ENCODE measurements around the gene OTUD3.

OTUD3 gene

GRCh38 chr1:19909971-19910370, 27.8 kb downstream of the OTUD3 start:
- Histone ChIP-seq H3K27me3 (ENCODE audit: insufficient read depth, low read length) (no peaks in the 10 kb centered on the region), H3K27ac (ENCODE audit: low read depth, low read length) (no peak overlapping the region), H3K4me3 (ENCODE audit: low read depth, low read length) (no peak overlapping the region), H3K4me1 (ENCODE audit: control insufficient read depth, insufficient read depth, low read length, unreplicated experiment) (no peaks in the 10 kb centered on the region), H3K36me3 (ENCODE audit: insufficient read depth, low read length) (peaks cover 34% of the 10 kb centered on the region; the same call in 1 of the 2 replicates), H2AFZ (ENCODE audit: low read length, unreplicated experiment) (no peak overlapping the region), H3K79me2 (ENCODE audit: control insufficient read depth, insufficient read depth, low read length, unreplicated experiment) (no peaks in the 10 kb centered on the region)

DNA sequence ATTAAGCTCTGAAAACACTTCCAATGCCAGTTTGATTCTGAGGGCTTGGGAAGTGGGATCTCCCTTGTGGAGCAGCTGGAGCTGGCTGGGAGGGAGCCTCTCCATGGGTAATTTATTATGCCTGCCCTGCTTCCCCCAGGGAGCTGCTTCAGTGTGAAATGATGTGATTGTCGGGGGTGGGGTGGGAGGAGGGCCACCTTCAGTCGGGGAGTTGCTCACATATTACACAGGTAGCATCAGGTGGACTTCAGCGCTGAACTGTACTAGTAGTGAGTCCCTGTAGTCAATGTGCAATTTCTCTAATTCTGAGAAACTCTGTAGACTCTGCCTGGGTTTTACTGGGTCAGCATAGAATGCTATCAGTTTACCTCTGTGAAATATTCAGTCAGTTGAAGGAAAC, 28.5 kb downstream of the OTUD3 start:
- Histone ChIP-seq H3K27ac (ENCODE audit: low read depth, low read length) (no peak overlapping the region), H3K4me1 (ENCODE audit: control insufficient read depth, insufficient read depth, low read length, unreplicated experiment) (no peaks in the 10 kb centered on the region), H2AFZ (ENCODE audit: low read length, unreplicated experiment) (no peak overlapping the region), H3K4me3 (ENCODE audit: low read depth, low read length) (no peak overlapping the region), H3K27me3 (ENCODE audit: insufficient read depth, low read length) (no peaks in the 10 kb centered on the region), H3K36me3 (ENCODE audit: insufficient read depth, low read length) (peaks cover 33% of the 10 kb centered on the region; the same call in 1 of the 2 replicates), H3K79me2 (ENCODE audit: control insufficient read depth, insufficient read depth, low read length, unreplicated experiment) (no peaks in the 10 kb centered on the region)

- Histone ChIP-seq H3K4me3 (ENCODE audit: low read depth, low read length) (no peak overlapping the region), H2AFZ (ENCODE audit: low read length, unreplicated experiment) (no peak overlapping the region), H3K36me3 (ENCODE audit: insufficient read depth, low read length) (peaks cover 3% of the 10 kb centered on the region; the same call in 1 of the 2 replicates), H3K27ac (ENCODE audit: low read depth, low read length) (no peak overlapping the region), H3K79me2 (ENCODE audit: control insufficient read depth, insufficient read depth, low read length, unreplicated experiment) (no peaks in the 10 kb centered on the region), H3K27me3 (ENCODE audit: insufficient read depth, low read length) (0 out of 2 replicates have a peak, but pooled peaks cover 6% of the 10 kb centered on the region), H3K4me1 (ENCODE audit: control insufficient read depth, insufficient read depth, low read length, unreplicated experiment) (no peaks in the 10 kb centered on the region)
Observed at GRCh38 chr1:19918057-19918456, 35.9 kb downstream of the OTUD3 start.

GRCh38 chr1:19920132-19920710, 38.0 kb downstream of the OTUD3 start:
- Histone ChIP-seq H2AFZ (ENCODE audit: low read length, unreplicated experiment) (no peak overlapping the region), H3K27me3 (ENCODE audit: insufficient read depth, low read length) (0 out of 2 replicates have a peak, but pooled peaks cover 6% of the 10 kb centered on the region), H3K4me1 (ENCODE audit: control insufficient read depth, insufficient read depth, low read length, unreplicated experiment) (no peaks in the 10 kb centered on the region), H3K79me2 (ENCODE audit: control insufficient read depth, insufficient read depth, low read length, unreplicated experiment) (no peaks in the 10 kb centered on the region), H3K27ac (ENCODE audit: low read depth, low read length) (no peak overlapping the region), H3K4me3 (ENCODE audit: low read depth, low read length) (no peak overlapping the region), H3K36me3 (ENCODE audit: insufficient read depth, low read length) (no peaks in the 10 kb centered on the region)

DNA sequence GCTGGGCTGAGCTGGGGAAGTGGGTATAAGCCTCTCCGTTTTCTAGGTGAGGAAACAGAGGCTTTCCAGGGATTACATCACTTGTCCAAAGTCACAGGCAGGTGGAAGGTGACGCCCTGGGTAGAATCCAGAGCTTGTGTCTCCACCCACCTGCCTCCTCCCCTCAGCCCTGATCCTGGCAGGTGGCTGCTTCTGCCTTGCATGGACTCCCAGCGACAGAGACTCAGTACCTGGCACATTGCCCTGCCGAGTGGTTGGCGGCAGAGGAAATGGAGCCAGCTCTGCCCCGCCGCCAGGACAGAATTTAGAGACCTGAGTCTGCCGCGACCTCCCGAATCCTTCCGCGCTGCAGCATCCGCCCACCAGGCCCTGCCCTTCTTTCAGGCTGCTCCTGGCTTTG, 39.1 kb downstream of the OTUD3 start:
- H3K36me3 ChIP-seq (ENCODE audit: insufficient read depth, low read length), result no peaks in the 10 kb centered on the region
- H2AFZ ChIP-seq (ENCODE audit: low read length, unreplicated experiment), result no peak overlapping the region
- no peak overlapping the region for H3K4me3 ChIP-seq (ENCODE audit: low read depth, low read length)
- no peaks in the 10 kb centered on the region for H3K79me2 ChIP-seq (ENCODE audit: control insufficient read depth, insufficient read depth, low read length, unreplicated experiment)
- H3K27me3 ChIP-seq (ENCODE audit: insufficient read depth, low read length), result 0 out of 2 replicates have a peak, but pooled peaks cover 6% of the 10 kb centered on the region
- no peaks in the 10 kb centered on the region for H3K4me1 ChIP-seq (ENCODE audit: control insufficient read depth, insufficient read depth, low read length, unreplicated experiment)
- no peak overlapping the region for H3K27ac ChIP-seq (ENCODE audit: low read depth, low read length)

- Histone ChIP-seq H3K79me2 (ENCODE audit: control insufficient read depth, insufficient read depth, low read length, unreplicated experiment) (no peaks in the 10 kb centered on the region), H3K36me3 (ENCODE audit: insufficient read depth, low read length) (no peaks in the 10 kb centered on the region), H3K4me3 (ENCODE audit: low read depth, low read length) (no peak overlapping the region), H3K27me3 (ENCODE audit: insufficient read depth, low read length) (0 out of 2 replicates have a peak, but pooled peaks cover 6% of the 10 kb centered on the region), H3K27ac (ENCODE audit: low read depth, low read length) (no peak overlapping the region), H3K4me1 (ENCODE audit: control insufficient read depth, insufficient read depth, low read length, unreplicated experiment) (no peaks in the 10 kb centered on the region), H2AFZ (ENCODE audit: low read length, unreplicated experiment) (no peak overlapping the region)
Observed at GRCh38 chr1:19922015-19922688, 40.0 kb downstream of the OTUD3 start.

- Histone ChIP-seq H3K4me1 (ENCODE audit: control insufficient read depth, insufficient read depth, low read length, unreplicated experiment) (no peaks in the 10 kb centered on the region), H3K36me3 (ENCODE audit: insufficient read depth, low read length) (no peaks in the 10 kb centered on the region), H3K4me3 (ENCODE audit: low read depth, low read length) (no peak within 1 kb of the TSS), H3K79me2 (ENCODE audit: control insufficient read depth, insufficient read depth, low read length, unreplicated experiment) (no peaks in the 10 kb centered on the region), H2AFZ (ENCODE audit: low read length, unreplicated experiment) (no peak within 1 kb of the TSS), H3K27ac (ENCODE audit: low read depth, low read length) (no peak within 1 kb of the TSS), H3K27me3 (ENCODE audit: insufficient read depth, low read length) (peaks cover 6% of the 10 kb centered on the region; the same call in 1 of the 2 replicates)
Observed at GRCh38 chr1:19923137-19923952, 41.1 kb downstream of the OTUD3 start, which contains the start of gene PLA2G2E. Gene PLA2G2E (minus strand): TSS chr1:19923617. CDS start chr1:19923559, 58 bp downstream.

DNA sequence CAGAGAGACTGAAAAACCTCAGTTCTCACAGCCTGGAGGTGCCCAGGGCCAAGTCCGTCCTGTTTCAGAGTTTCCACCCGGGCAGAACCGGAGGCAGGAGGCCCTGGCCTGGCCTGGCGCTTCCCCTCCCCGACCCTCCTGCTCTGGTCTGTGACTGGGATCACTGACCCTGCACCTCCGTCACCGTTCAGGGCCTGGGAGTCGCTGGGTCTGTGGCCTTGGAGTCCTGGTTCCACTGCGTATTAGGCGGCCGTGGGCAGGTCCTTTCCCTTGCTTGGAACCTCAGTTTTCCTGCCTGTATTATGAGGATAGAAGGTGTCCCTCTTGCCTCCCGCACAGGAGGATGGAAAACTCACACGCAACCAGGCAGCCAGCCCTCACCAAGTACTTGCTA, 41.8 kb downstream of the OTUD3 start:
- Histone ChIP-seq H3K27ac (ENCODE audit: low read depth, low read length) (no peak overlapping the region), H3K36me3 (ENCODE audit: insufficient read depth, low read length) (no peaks in the 10 kb centered on the region), H2AFZ (ENCODE audit: low read length, unreplicated experiment) (no peak overlapping the region), H3K4me3 (ENCODE audit: low read depth, low read length) (no peak overlapping the region), H3K27me3 (ENCODE audit: insufficient read depth, low read length) (peaks cover 7% of the 10 kb centered on the region; the same call in 1 of the 2 replicates), H3K4me1 (ENCODE audit: control insufficient read depth, insufficient read depth, low read length, unreplicated experiment) (no peaks in the 10 kb centered on the region), H3K79me2 (ENCODE audit: control insufficient read depth, insufficient read depth, low read length, unreplicated experiment) (no peaks in the 10 kb centered on the region)

- H3K27ac ChIP-seq (ENCODE audit: low read depth, low read length), result no peak overlapping the region
- H2AFZ ChIP-seq (ENCODE audit: low read length, unreplicated experiment), result no peak overlapping the region
- peaks cover 21% of the 10 kb centered on the region for H3K27me3 ChIP-seq (ENCODE audit: insufficient read depth, low read length)
- H3K79me2 ChIP-seq (ENCODE audit: control insufficient read depth, insufficient read depth, low read length, unreplicated experiment), result no peaks in the 10 kb centered on the region
- H3K4me3 ChIP-seq (ENCODE audit: low read depth, low read length), result no peak overlapping the region
- H3K36me3 ChIP-seq (ENCODE audit: insufficient read depth, low read length), result no peaks in the 10 kb centered on the region
- no peaks in the 10 kb centered on the region for H3K4me1 ChIP-seq (ENCODE audit: control insufficient read depth, insufficient read depth, low read length, unreplicated experiment)
Observed at GRCh38 chr1:19925342-19926070, 43.3 kb downstream of the OTUD3 start.
